AG20443 (cell line): ENCODE data around the gene CRABP1.

Experiments used
- DNase-seq: peaks from one replicate; pipeline ENCODE4 v3.0.0; 2012; ENCODE audit warnings: low spot score, mixed read lengths

Gene CRABP1

DNA sequence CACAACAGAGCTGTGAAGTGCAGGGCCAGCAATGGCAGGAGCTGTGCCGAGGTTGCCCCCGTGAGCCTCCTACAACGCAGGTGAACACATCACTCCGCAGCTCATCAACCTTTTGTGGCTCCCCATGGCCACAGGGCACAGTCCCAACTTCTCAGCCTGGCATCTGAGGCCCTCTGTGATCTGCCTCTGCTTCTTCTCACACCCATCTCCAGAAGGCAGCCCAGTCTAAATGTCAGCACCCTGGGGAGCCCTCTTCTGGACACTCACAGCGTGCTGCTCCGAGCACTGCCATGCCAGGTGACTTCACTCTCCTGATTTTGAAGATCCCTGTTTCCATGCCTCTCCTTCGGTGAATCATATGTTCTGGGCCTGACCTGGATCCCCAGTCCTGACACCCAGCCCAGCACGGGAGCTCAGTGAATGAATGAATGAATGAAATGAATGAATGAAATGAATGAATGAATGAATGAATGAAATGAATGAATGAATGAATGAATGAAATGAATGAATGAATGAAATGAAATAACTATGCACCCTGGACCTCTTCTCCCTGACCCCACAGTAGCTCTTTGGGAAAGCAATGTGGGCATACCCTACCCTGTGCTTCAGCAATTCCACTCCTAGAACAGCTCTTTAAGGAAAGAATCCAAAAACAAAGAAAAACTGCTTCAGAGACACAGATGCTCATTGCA lies 22.9 kb upstream of the CRABP1 start:
- DNase-seq = no peak

DNA sequence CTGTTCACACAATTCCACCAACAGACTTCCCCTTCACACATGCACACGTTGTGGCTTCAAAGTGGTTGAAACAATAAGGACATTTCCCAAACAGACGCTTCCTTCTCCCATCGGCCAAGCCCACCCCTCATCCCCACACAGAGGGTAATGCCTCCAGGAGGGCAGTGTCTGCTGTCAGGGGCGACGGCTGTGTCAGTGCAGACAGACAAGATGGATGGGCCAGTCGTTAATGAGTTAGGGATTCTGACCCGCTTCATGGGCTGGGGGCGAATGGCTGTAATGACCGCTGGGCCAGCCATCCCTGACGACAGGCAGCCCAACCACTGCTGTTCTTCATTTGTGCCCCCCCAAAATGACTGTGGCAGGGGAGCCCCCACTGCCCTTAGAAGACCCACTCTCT lies 20.6 kb upstream of the CRABP1 start:
- no peak for DNase-seq

DNA sequence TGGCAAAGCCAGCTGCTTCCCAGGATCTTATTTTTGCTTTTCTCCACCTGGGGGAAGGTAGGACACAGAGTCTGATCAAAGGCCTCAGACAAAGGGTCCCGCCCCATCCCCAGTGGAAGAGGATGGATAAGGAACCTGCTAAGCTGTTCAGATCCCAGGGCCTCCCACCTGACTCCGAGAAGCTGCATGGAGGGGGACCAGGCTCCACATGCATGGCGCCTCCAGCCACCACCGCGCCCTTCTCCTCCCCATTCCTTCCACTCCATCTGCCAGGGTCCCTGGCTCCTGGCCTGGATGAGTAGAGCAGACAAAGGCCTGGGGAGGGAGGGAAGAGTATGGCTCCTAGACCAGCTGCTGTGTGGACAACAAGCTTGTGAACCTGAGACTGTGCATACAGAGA lies 20.0 kb upstream of the CRABP1 start:
- DNase-seq = no peak

DNA sequence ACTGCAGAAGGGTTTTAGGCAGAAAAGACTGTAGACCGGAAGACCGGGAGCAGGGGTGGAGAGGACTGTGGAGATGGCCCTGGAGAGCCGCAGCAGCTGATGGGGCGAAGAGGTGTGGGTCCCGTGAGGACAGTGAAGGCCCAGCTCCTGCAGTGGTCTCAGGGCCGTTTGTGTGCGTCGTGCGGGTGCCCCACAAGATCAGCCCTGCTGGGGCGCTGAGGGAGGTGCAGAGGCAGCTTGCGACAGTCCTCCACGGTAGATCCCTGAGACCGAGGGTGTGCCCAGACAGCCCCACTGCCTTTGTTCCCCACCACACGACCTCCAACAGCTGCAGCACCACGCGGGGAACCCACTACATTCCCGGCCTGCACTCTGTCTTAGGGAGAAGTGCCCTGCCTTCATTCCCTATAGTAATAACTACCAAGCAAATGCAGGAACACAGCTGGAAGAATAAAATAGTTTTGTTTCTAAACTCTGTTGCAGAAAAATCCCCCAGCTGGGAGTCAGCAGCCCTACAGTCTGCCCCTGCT lies 19.0 kb upstream of the CRABP1 start:
- no peak for DNase-seq

DNA sequence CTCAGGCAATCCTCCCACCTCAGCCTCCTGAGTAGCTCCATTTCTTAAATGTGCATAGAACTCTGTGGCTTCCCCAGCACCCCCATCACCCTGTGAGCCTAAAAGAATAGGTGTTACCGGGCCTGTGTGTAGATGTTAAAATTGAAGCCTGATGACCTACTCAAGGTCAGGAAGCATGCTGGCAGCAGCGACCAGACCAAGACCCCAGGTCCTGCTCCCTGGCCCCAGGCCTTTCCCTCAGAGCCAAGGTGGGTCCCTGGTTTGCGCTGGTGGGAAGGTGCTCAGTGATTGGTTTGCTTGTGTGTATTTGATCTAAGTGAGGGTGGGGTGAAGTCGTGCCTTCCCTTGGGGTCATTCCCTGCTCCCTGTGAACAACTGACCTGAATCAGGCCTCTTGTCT lies 18.4 kb upstream of the CRABP1 start:
- DNase-seq = no peak

DNA sequence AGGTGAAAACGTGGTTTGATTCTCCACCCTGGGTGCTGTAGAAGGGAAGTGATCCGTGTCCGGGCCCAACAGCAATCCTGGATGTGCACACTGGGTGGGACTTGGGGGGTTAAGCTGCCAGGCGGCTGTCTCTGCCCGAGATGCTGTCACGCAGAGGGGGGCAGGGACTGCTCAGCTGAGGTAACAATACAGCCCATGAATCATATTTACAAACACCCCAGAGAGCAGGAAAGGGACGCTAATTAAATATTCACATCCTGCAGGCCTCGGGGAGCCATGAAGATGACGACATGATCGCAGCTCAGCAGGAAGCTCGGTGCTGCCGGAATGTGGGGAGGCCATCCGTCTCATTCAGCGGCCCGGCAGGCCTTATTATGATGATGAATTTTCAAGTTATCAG lies 17.9 kb upstream of the CRABP1 start:
- DNase-seq = peak; percentile 81

DNA sequence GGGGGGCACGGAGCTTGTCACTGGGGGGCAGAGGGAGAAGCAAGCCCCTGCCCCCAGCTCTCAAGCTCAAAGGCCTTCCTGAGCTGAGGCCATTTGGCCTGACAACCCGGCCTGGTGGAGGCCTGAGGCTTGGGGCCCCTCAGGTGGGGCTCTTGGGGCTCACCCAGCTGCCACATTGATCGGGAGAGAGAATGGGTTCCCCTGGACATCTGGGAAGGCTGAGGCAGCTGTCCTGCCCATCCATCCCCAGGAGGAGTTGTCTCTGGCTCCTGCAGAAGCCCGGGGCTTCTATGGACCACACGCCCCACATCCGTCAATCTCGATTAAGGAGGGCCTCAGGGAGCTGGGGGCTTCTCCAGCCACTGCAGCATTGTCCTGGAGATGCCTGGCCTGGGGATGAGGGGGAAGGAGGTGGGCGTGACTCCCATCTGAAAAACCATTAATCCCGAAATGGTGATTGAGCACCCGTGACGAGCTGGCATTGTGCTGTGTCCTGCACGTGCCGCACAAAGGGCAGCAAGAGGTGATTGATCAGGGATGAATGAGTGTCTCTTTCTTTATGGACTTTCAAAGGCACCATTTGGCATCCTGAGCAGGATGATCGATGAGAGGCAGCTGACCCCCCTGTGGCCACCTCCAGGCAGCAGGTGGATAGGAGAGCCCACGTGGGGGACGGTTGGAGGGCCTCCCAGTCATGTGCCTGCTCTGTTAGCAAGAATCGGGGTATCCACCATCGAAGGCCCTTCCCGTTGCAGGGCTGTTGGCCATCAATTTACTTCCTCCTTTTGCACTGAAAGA lies 17.2 kb upstream of the CRABP1 start:
- DNase-seq = no peak

DNA sequence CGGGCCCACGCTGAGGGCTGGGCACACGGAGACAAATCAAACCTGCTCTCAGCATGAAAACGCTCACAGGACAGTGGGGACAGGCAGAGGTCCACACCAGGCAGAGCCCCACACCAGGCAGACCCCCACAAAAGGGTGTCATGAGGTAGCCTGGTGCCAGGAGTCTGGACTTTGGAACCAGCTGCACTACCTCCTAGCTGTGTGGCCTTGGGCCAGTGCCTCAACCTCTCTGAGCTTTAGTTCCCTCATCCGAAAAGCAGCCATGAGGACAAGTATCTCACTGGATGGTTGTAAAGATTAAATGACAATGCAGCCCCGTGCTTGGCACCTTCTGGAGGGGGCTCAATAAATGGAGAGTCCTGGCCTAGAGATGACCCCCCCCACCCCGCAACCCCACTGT lies 16.5 kb upstream of the CRABP1 start:
- no peak for DNase-seq

DNA sequence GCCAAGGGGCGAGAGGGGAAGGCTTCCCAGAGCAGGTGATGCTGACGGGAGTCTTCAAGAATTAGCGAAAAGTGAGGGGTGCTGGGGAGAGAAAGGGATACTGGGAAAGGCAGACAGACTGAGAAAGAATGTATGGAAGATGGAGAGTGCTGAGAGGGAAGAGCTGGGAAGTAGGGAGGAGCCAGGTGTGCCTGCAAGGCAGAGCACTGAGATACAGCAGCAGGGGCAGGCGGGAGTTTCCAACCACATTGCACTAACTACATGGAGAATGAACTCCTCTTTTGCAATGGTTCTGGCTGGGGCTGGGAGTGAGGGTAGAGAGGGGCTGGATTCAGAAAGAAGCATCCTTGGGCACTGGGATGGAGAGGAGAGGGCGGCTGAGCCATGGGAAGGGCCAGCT lies 16.0 kb upstream of the CRABP1 start:
- DNase-seq = no peak

DNA sequence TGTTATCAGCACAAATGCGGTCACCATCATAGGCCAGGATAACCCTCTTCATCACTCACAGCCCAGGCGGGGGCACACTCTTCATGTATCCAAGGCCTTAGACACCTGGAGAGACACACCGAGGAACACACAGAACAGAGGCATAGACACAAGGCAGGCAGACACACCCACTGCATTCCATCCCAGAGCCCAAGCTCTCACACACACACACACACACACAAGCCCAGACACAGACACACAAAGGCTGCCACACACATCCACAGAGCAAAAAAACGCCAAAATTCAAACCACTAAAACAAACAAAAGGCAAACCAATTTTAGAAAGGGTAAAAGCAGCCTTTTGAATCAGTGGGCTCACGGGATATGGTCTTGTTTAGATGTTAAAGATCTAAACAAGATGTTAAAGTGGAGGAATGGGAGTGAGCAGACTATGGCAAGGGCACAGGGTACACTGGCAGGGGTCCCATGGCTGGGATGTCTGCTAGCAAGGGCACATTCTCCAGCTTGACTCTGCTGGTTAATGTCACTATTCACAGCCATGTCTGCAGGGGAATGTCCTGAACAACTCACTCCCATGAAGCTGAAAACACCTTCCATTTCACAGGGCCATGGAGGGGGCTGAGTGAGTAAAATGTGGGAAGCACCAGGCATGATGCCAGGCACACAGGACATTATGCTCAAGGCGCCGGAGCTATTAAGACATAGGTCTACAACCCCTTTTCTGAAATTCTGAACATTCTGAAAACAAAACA lies 14.9 kb upstream of the CRABP1 start:
- peak; percentile 53 for DNase-seq

DNA sequence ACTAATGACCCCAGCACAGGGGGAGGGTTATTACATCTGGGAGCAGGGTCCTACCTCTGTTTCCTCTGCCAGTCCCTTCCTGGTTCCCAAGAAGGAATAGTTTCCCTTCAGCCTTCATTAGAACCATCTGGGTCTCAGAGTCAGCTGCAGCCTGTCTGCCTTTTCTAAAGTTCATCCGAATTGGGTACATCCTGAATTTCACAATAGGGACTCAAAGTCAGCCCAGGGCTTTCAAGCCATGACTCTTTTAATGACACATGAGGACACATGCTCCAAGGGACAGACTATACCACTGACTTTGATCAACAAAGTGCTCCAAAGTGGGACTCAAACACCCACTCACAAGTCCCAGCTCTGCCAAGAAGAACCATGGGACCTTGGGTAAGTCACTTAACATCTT lies 12.7 kb upstream of the CRABP1 start:
- peak; percentile 62 for DNase-seq

DNA sequence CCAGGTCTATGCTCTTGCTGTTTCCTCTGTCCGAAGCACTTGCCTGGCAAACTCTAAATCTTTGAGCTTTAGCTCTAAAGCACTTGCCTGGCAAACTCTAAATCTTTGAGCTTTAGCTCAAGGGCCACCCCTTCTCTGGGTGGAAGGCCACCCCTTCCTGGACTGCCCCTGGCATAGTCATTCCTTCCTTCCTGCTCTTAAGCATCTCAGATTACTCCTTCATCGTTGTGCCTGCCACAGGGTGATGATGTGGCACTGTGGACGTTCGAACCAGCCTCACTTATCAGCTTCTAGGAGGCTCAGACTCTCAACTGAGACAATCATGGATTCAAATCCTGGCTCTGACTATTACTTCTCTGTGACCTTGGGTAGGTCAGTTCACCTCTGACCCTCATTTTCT lies 10.5 kb upstream of the CRABP1 start:
- no peak for DNase-seq

DNA sequence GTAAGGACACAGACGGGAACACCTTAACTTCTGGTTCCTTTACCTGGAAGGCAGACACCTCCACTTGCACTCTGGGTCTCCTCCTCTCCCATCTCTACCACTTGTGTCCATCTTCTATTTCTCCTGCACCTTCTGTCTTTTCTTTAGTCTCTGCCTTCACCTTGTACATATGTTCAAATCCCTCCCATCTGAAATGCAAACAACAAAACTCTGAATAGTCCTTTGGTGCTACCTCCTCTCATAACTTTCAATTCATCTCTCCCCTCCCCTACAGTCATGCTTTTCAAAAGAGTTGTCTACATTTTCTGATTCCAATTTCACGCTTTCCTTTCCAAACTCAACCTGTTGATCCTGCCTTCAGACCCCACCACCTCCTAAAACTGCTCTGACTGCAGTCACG lies 5.3 kb upstream of the CRABP1 start:
- no peak for DNase-seq

DNA sequence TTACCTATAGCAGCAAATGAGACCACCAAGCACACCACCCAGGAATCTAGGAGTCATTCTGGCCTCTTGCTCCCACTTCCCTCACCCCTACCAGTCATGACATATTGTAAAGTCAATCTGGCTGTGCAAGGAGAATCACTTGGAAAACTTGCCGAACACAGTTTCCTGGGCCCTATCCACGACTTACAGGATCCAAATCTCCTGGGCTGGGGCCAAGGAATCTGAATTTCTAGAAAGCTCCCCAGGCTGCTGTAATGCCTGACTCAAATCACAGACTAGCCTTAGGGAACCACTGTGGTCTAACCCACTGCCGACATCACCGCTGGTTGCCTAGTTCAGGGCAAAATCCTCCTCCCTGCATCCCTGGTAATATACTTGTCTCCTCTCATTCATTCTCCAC lies 4.2 kb upstream of the CRABP1 start:
- DNase-seq = no peak

DNA sequence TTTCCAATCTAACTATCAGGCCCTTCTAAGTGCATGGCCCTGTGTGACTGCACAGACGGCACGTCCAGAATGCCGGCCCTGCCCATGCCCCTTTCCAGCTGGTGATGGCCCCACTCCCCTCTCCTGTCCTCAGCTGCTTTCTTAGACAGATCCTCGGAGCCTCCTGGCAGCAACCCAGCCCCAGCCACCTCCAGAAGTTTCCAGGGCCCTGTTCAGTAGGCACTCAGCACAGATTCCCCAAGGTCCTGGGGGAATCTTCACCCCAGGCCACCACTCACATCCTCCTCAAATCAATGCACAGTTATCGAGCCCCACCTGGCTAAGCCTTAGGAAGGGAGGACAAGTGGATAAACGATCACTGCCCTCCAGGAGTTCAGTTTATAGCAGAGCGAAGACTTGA lies 1.4 kb upstream of the CRABP1 start:
- no peak for DNase-seq

DNA sequence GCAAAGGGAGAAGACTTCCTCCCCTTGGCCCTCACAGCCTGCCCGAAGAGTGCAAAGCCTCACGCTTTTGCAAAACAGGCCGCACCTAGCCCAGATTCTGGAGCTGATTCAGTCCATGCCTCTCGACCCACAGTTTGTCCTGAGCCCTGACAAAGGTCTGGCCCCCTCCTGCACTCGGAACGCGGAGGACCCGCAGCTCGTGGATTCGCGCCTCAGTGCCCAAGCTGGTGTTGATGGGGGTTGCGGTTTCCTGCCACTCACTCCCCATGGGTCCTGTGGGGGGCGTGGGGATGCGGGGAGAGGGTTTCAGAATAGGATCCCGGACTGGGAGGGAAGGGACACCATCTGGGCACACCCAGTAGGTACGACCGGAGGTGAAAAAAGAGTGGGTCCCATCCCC lies 594 bp upstream of the CRABP1 start:
- DNase-seq = no peak

DNA sequence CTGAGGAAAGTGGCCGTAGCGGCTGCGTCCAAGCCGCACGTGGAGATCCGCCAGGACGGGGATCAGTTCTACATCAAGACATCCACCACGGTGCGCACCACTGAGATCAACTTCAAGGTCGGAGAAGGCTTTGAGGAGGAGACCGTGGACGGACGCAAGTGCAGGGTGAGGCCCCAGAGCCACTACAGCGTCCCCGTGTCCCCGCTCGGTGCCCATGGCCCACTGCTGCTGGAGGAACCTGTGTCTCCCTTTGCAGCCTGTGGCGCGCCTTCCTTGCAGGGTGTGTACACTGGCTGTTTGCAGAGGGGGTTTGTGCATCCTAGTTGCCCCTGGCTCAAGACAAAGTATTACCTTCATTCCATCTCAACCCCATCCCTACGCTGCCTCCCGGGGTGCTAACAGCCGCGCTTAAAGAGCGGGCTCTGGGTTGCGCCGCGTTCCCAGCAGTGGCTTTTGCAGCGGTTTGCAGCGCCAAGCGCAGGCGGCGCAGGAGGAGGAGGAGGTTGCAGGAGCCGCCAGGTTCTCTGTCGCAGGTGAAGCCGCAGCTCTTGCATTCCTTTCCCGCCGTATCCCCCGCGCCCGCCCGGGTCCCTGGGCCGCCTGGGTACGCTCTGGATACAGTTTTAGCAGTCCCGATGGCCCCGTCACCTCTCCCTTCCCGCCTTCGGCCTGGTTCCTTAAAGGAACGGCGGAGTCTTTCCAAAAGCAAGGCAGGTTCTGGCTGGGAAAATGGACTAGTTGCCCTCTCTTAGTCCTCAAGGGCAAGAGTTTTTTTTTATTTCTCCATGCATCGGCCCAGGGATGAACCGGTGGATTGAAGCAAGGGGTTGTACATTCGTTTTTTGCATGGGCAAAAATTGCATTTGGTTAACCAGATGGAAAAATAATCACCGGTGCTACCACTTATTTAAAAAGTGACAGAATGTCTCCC lies 1.2 kb downstream of the CRABP1 start:
- DNase-seq = no peak

DNA sequence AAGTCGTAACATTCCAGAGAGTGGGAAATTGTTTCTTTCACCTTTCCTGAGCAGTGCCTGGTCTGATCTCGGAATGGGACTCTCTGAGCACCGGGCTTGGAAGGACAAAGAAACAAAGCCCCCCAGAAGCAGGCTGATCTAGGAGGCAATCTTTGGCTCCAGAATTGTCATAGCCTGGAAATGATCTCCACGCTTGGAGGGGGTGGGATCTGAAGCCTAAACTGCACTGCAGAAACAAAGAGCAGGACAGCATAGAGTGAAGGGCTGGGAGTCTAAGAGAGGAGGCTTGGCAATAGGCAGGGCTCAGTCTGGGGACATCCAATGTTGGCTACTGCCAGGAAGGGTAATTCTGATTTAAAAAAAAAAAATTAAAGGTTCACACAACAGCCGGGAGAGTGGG lies 1.9 kb downstream of the CRABP1 start:
- no peak for DNase-seq

DNA sequence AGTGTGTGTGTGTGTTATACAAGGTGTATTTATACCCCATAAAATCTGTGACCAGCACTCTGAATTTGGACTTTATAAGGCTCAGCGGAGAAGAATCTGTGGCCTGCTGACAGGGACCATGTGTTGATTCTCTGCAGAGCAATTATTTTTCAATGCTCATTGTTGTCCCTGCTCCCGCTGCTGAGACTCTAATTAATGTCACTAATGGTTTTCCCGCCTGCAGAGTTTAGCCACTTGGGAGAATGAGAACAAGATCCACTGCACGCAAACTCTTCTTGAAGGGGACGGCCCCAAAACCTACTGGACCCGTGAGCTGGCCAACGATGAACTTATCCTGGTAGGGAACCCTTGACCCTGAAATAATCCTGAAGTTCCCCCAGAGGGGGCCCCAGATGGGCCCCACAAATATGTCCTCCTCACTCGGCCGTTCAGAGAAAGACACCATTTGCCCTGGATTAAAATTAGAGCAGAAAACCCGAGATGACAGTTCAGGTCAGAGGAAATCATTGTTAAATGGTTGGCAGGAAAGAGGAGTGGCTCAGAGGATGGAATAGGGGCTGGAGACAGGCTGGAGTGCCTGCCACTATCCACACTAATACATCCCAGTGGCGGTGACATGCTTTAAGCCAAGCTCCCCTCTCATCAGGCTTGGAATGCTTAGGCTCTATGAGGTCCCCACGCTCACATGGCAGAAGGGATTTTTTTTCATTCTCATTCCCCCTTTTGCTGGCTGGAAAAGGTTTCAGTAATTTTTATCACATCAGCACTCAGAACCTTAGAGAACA lies 3.3 kb downstream of the CRABP1 start:
- no peak for DNase-seq

DNA sequence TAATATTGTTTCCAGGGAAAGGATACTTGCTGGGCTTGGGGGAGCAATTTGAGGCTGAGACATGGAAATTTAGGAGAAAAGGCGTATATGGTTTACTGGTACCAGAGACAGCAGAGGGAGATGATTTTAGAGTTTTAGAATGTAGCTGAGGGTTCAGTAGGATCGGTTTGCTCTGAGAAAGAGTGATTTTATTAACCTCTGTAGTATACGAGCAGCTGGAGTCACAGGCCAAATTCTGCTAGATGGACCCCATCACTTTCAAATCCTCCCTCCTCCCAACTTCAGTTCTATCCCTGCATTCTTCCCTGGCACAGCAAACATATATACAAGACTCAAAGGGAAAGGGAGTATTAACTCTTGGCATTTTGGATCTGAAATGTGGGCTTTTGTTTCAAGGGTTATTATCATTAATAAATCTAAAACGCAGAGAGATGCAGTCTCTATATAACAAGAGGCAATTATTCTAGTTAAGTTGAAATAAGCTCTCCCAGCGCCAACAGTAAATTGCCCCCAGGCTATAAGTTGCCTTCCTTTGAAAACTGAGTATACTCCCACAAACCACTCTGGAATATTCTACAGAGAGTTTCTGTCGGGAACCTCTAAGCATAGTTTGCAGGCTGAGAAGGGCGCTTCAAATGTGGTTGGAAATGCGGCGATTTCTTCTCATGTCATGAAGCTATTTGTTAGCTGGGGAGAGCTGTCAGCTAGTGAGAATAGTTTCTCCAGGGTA lies 5.4 kb downstream of the CRABP1 start:
- DNase-seq = no peak
